Calu3 (cell line): ENCODE measurements around the gene C16orf86. TPM values are rescaled to one million over a fixed set of nuclear protein-coding genes. Genes with fewer than 3 reads are reported as not detected.
A peak's percentile ranks its signal among the peaks of the same experiment; 100 is the strongest.

ENCODE experiments used
- BruUV-seq: library from RNA; stranded (reverse); fragments of 400-500 nt; replicated peaks from 2 replicates; lab custom pipeline; 2021; lab: Mats Ljungman, UMichigan
- CTCF ChIA-PET: fragments of 300-600 bp; sonication (Branson Sonifier 250); formaldehyde crosslinking; loops from one replicate; lab custom pipeline; 2022; ENCODE audit warnings: antibody characterized with exemption; lab: Charles Lee
- DNase-seq: peaks from one replicate; pipeline ENCODE4 v3.0.0; 2022
- H3K27ac Mint-ChIP-seq: one replicate; pipeline ENCODE4 v1.8.0; 2022; ENCODE audit warnings: mixed read lengths; ENCODE audit not compliant: unreplicated experiment
- H3K27me3 Mint-ChIP-seq: one replicate; pipeline ENCODE4 v1.8.0; 2022; ENCODE audit warnings: mixed read lengths; ENCODE audit not compliant: unreplicated experiment
- H3K36me3 Mint-ChIP-seq: one replicate; pipeline ENCODE4 v1.8.0; 2022; ENCODE audit warnings: mild to moderate bottlenecking, moderate library complexity, mixed read lengths; ENCODE audit not compliant: insufficient read depth, unreplicated experiment
- H3K4me1 Mint-ChIP-seq: one replicate; pipeline ENCODE4 v1.8.0; 2022; ENCODE audit warnings: mild to moderate bottlenecking, low read depth, mixed read lengths; ENCODE audit not compliant: unreplicated experiment
- H3K4me3 Mint-ChIP-seq: one replicate; pipeline ENCODE4 v1.8.0; 2022; ENCODE audit warnings: mild to moderate bottlenecking, low read depth, moderate library complexity, mixed read lengths; ENCODE audit not compliant: unreplicated experiment
- H3K9me3 Mint-ChIP-seq: one replicate; pipeline ENCODE4 v1.8.0; 2022; ENCODE audit warnings: low read depth, mixed read lengths; ENCODE audit not compliant: unreplicated experiment
- CTCF ChIP-seq: fragments of 200-600 bp; IDR thresholded peaks from one replicate; pipeline ENCODE4 v1.8.0; 2022; ENCODE audit warnings: antibody characterized with exemption; ENCODE audit not compliant: unreplicated experiment
- intact Hi-C: fragments of 100-400 bp; cut with micrococcal nuclease; formaldehyde crosslinking; loops from one replicate; pipeline ENCODE4 v1.10.0; 2022; ENCODE audit not compliant: unreplicated experiment
- total RNA-seq: library from RNA; stranded (reverse); gene quantifications from 2 replicates; pipeline ENCODE4 v1.2.3, GENCODE V29; 2022

C16orf86 gene
- total RNA-seq, 1 experiment from 2014 or later: 0.68 TPM

DNA sequence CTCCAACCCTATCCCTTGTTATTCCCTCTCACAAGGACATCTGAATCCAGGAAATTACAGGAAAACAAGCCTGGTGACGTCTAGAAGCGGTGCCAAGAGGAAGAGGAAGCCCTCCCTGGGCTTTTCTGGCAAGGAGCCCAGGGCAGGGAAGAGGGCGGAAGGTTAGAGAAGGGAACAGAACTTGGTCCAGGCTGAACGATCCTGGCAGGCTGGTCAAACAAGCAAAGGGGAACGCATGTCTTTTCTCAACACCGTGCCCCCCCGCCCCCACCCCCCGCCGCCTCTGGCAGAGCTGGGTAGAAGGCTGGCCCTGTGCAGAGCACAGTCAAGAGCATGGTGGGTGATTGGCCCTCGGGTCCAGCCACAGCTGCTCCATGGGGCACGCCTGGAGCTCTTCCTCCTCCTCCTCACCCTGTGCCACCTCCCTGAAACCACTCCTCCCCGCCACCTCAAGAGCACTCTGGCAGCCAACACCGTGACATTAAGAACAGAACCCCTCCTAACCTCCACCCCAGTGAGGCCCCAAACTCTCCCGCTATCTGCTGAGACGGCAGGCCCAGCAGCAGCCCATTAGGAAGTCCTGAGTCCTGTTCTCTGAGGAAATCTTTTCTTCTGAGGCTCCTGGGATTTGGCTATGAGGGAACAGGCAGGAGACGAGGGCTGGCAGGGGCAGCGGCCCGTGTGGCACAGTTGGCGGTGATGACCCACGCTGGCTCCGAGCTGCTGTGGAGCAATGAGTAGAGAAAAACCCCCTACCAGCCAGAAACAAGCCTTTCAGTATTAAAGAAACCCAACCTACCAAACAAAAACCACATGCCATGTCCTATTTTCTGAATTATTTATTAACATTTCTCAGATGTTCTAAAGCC is 7.3 kb downstream of the C16orf86 start:
- H3K27ac Mint-ChIP-seq: peak overlapping the region; percentile 28
- CTCF ChIA-PET: interaction anchor here (0.6 to 1.8 kb wide), 4 partner anchors 51 to 441 kb away, joined by 3 to 10 read pairs (median 6); no protein-coding TSS in a partner anchor
- no TSS peak for BruUV-seq
- peaks cover 13% of the 10 kb centered on the region for H3K4me1 Mint-ChIP-seq
- DNase-seq: peak; percentile 42
- intact Hi-C loops: loop anchor here (2.0 kb wide), 1 partner anchor 255 kb away; no protein-coding TSS in a partner anchor
- H3K27me3 Mint-ChIP-seq: no peaks in the 10 kb centered on the region
- peaks cover 19% of the 10 kb centered on the region for H3K36me3 Mint-ChIP-seq
- TF ChIP-seq CTCF: no peak
- H3K4me3 Mint-ChIP-seq: no peak overlapping the region
- no peaks in the 10 kb centered on the region for H3K9me3 Mint-ChIP-seq

- no peak for TF ChIP-seq CTCF
- no peaks in the 10 kb centered on the region for H3K27me3 Mint-ChIP-seq
- H3K4me1 Mint-ChIP-seq: peaks cover 13% of the 10 kb centered on the region
- CTCF ChIA-PET: no interaction called here
- H3K36me3 Mint-ChIP-seq: peaks cover 19% of the 10 kb centered on the region
- H3K4me3 Mint-ChIP-seq: no peak overlapping the region
- intact Hi-C loops: no loop called here
- no peaks in the 10 kb centered on the region for H3K9me3 Mint-ChIP-seq
- BruUV-seq: no TSS peak
- DNase-seq: no peak
- no peak overlapping the region for H3K27ac Mint-ChIP-seq
Observed at GRCh38 chr16:67674851-67675578, 8.4 kb downstream of the C16orf86 start.

DNA sequence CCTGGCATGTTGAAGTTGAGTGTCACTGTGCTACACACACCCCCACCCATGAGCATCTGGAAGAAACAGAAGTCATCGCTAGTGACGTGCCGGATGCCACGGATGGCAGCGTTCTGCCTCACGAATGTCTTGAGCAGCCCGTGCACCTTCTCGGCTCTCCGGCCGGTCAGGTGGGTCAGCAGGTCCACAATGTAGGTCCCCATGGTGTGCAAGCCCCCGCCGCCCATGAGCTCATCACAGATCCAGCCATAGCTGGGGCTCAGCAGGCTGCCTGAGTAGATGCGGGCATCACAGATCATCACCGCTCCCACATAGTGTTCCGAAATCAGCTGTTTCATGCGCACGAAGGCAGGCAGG is 8.9 kb downstream of the C16orf86 start:
- H3K9me3 Mint-ChIP-seq: no peaks in the 10 kb centered on the region
- no peaks in the 10 kb centered on the region for H3K27me3 Mint-ChIP-seq
- H3K27ac Mint-ChIP-seq: no peak overlapping the region
- no peak overlapping the region for H3K4me3 Mint-ChIP-seq
- no peak for DNase-seq
- no TSS peak for BruUV-seq
- intact Hi-C loops: no loop called here
- peaks cover 19% of the 10 kb centered on the region for H3K36me3 Mint-ChIP-seq
- peaks cover 13% of the 10 kb centered on the region for H3K4me1 Mint-ChIP-seq
- TF ChIP-seq CTCF: no peak
- CTCF ChIA-PET: interaction anchor here (0.5 kb wide), 1 partner anchor 96 kb away, joined by 3 read pairs; no protein-coding TSS in a partner anchor

DNA sequence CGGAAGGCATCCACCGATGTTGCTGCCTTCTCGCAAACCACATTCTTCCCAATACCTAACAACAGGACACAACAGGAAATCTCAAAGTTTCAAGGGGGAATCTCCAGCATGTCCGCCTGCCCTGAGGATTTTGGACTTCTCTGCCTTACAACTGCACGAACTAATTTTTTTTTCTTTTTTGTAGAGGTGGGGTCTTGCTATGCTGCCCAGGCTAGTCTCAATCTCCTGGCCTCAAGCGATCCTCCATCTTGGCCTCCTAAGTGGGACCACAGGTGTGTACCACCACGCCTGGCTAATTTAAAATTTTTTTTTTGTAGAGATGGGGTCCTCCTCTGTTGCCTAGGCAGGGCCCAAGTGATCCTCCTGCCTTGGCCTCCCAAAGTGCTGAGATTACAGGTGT is 9.4 kb downstream of the C16orf86 start:
- CTCF ChIA-PET: interaction anchor here (0.5 kb wide), 1 partner anchor 95 kb away, joined by 3 read pairs; no protein-coding TSS in a partner anchor
- TF ChIP-seq CTCF: no peak
- no peak for DNase-seq
- Mint-ChIP-seq H3K36me3 (peaks cover 19% of the 10 kb centered on the region), H3K4me1 (peaks cover 13% of the 10 kb centered on the region), H3K4me3 (no peak overlapping the region), H3K9me3 (no peaks in the 10 kb centered on the region), H3K27ac (no peak overlapping the region), H3K27me3 (no peaks in the 10 kb centered on the region)
- intact Hi-C loops: no loop called here
- BruUV-seq: no TSS peak
